HepG2 (cell line): ENCODE measurements around the gene OR2A42.
"Not testable (repeated sequence)": the region's sequence is repeated elsewhere in the genome, so short reads cannot be mapped to it uniquely, and the experiment has no call there.

Source experiments
- GABPA ChIP-seq, 2 experiments: IDR thresholded peaks; 2 replicates each; pipeline ENCODE4 v1.6.1; 2011 to 2016; ENCODE audit warnings: low read depth in 2 of 2, low read length in 1 of 2, missing biosample characterization in 1 of 2, missing genetic modification characterization in 1 of 2
- ZNF629 ChIP-seq: sonication (generic); formaldehyde crosslinking; conservative IDR thresholded peaks from 2 replicates; pipeline ENCODE4 v1.5.0; 2020; ENCODE audit warnings: missing genetic modification reagents

DNA sequence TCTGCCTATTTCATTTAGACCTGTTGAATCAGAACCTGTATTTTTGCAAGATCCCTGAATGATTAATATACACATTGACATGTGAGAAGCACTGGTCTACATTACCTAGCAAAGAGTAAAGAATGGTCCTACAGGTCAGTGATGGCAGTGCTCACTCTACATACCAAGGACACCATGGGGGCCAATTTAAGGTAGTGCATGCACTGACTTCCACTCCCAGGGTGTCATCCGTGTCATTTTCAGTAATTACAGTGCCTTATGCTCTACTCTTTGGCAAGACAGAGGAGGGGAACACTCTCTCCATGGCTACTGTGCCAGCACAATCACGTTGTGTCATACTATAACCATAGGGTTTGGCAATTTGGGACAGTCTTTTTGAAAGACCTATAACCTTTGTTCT, 6.0 kb upstream of the OR2A42 start:
- not testable (repeated sequence) for TF ChIP-seq ZNF629 (CRISPR knock-in tag); GABPA (IDR thresholded peaks at IDR 0.05; ENCODE audit: low read depth, low read length); GABPA (CRISPR knock-in tag; IDR thresholded peaks at IDR 0.05; ENCODE audit: low read depth)
